Measurements from ENCODE around the gene PPP6R3.

Gene PPP6R3

DNA sequence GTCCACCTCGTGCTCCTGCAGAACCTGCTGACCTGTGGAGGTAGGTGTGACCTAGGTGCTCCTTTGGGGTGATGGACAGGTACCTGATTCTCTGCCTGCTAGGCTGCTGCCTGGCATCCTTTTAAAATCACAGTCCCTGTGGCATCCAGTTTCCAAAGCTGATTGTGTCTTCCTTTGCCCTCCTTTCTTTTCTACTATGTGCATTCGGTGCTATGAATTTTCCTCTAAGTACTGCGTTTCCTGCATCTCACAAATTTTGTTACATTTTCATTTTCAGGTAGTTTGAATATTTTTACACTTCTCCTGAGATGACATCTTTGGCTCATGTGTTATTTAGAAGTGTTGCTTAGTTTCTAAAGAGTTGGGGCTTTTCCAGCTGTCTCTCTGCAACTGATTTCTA lies 30.9 kb upstream of the PPP6R3 start:
- DNase-seq = no peak
- H3K79me2 ChIP-seq (ENCODE audit: insufficient read depth, low read length) = no peaks in the 10 kb centered on the region
- ATAC-seq (ENCODE audit: insufficient read depth, low read depth) = no peak
- no peak overlapping the region for H3K9ac ChIP-seq (ENCODE audit: low read depth, low read length)
- no peak overlapping the region for H3K27ac ChIP-seq (ENCODE audit: low read length)
- no peak overlapping the region for H2AFZ ChIP-seq (ENCODE audit: low read depth, low read length)
- no peak overlapping the region for H3K4me2 ChIP-seq (ENCODE audit: insufficient read depth, low read length)
- no peaks in the 10 kb centered on the region for H3K4me1 ChIP-seq (ENCODE audit: insufficient read depth, low read length)
- no peaks in the 10 kb centered on the region for H4K20me1 ChIP-seq (ENCODE audit: insufficient read depth, low read length)
- TF ChIP-seq EZH2 (IDR thresholded peaks at IDR 0.05; ENCODE audit: borderline replicate concordance, low read depth, low read length, severe bottlenecking) = no peak
- TF ChIP-seq, protein P1, sequence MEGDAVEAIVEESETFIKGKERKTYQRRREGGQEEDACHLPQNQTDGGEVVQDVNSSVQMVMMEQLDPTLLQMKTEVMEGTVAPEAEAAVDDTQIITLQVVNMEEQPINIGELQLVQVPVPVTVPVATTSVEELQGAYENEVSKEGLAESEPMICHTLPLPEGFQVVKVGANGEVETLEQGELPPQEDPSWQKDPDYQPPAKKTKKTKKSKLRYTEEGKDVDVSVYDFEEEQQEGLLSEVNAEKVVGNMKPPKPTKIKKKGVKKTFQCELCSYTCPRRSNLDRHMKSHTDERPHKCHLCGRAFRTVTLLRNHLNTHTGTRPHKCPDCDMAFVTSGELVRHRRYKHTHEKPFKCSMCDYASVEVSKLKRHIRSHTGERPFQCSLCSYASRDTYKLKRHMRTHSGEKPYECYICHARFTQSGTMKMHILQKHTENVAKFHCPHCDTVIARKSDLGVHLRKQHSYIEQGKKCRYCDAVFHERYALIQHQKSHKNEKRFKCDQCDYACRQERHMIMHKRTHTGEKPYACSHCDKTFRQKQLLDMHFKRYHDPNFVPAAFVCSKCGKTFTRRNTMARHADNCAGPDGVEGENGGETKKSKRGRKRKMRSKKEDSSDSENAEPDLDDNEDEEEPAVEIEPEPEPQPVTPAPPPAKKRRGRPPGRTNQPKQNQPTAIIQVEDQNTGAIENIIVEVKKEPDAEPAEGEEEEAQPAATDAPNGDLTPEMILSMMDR (IDR thresholded peaks at IDR 0.05; ENCODE audit: borderline replicate concordance, extremely low read depth, low read length, poor library complexity, severe bottlenecking) = no peak
- H3K36me3 ChIP-seq (ENCODE audit: insufficient read depth, low read length) = peaks cover 79% of the 10 kb centered on the region
- no peaks in the 10 kb centered on the region for H3K27me3 ChIP-seq (ENCODE audit: insufficient read depth, low read length, poor library complexity)
- H3K9me3 ChIP-seq (ENCODE audit: insufficient read depth, low read length, severe bottlenecking) = peaks cover 13% of the 10 kb centered on the region
- H3K4me3 ChIP-seq (ENCODE audit: low read depth in 1 of 2, low read length in 2 of 2) = no peak overlapping the region

DNA sequence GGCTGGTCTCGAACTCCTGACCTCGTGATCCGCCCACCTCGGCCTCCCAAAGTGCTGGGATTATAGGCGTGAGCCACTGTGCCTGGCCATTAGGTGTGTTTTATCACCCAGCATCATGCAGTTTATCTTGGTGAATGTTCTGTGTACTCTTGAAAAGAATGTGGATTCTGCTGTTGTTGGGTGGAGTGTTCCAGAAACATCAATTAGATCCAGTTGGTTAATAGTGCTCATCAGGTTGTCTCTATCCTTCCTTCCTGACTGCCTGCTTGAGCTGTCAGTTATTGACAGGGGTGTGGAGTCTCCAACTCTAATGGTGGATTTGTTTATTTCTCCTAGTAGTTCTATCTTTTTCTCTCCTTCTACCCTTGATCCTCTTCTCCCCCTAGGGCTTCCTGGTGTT lies 30.2 kb upstream of the PPP6R3 start:
- no peak overlapping the region for H3K9ac ChIP-seq (ENCODE audit: low read depth, low read length)
- no peak overlapping the region for H3K4me3 ChIP-seq (ENCODE audit: low read depth in 1 of 2, low read length in 2 of 2)
- DNase-seq (no peak), ATAC-seq (ENCODE audit: insufficient read depth, low read depth) (no peak)
- no peaks in the 10 kb centered on the region for H3K79me2 ChIP-seq (ENCODE audit: insufficient read depth, low read length)
- H3K27me3 ChIP-seq (ENCODE audit: insufficient read depth, low read length, poor library complexity) = no peaks in the 10 kb centered on the region
- no peak overlapping the region for H2AFZ ChIP-seq (ENCODE audit: low read depth, low read length)
- TF ChIP-seq, protein P1 (IDR thresholded peaks at IDR 0.05; ENCODE audit: borderline replicate concordance, extremely low read depth, low read length, poor library complexity, severe bottlenecking) = no peak
- no peak for TF ChIP-seq EZH2 (IDR thresholded peaks at IDR 0.05; ENCODE audit: borderline replicate concordance, low read depth, low read length, severe bottlenecking)
- H4K20me1 ChIP-seq (ENCODE audit: insufficient read depth, low read length) = no peaks in the 10 kb centered on the region
- peaks cover 13% of the 10 kb centered on the region for H3K9me3 ChIP-seq (ENCODE audit: insufficient read depth, low read length, severe bottlenecking)
- H3K27ac ChIP-seq (ENCODE audit: low read length) = no peak overlapping the region
- no peak overlapping the region for H3K4me2 ChIP-seq (ENCODE audit: insufficient read depth, low read length)
- no peaks in the 10 kb centered on the region for H3K4me1 ChIP-seq (ENCODE audit: insufficient read depth, low read length)
- H3K36me3 ChIP-seq (ENCODE audit: insufficient read depth, low read length) = peaks cover 79% of the 10 kb centered on the region

DNA sequence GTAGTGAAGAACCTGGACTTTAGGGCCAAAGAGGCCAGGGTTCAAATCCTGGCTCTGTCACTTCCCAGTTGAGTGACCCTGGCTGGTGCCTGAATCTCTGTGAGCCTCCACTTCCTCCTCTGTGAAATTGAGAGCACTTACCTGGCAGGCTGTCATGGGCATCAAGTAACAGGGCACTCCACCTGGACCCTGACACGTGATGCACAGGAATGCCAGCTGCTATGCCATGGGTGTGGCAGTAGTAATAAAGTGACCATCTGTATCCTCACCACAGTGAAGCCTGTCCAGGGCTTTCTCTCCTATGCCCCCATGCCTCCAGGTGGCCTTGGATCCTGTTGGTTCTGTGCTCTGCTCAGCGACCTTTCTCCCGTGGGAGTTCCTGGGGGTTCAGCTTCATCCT lies 29.8 kb upstream of the PPP6R3 start:
- TF ChIP-seq EZH2 (IDR thresholded peaks at IDR 0.05; ENCODE audit: borderline replicate concordance, low read depth, low read length, severe bottlenecking) = no peak
- TF ChIP-seq, protein P1 (IDR thresholded peaks at IDR 0.05; ENCODE audit: borderline replicate concordance, extremely low read depth, low read length, poor library complexity, severe bottlenecking) = no peak
- Histone ChIP-seq H3K4me3 (ENCODE audit: low read depth in 1 of 2, low read length in 2 of 2) (no peak overlapping the region), H3K9me3 (ENCODE audit: insufficient read depth, low read length, severe bottlenecking) (peaks cover 13% of the 10 kb centered on the region), H3K27me3 (ENCODE audit: insufficient read depth, low read length, poor library complexity) (no peaks in the 10 kb centered on the region), H3K79me2 (ENCODE audit: insufficient read depth, low read length) (no peaks in the 10 kb centered on the region), H3K9ac (ENCODE audit: low read depth, low read length) (no peak overlapping the region), H2AFZ (ENCODE audit: low read depth, low read length) (no peak overlapping the region), H4K20me1 (ENCODE audit: insufficient read depth, low read length) (no peaks in the 10 kb centered on the region), H3K4me2 (ENCODE audit: insufficient read depth, low read length) (no peak overlapping the region), H3K27ac (ENCODE audit: low read length) (no peak overlapping the region), H3K36me3 (ENCODE audit: insufficient read depth, low read length) (peaks cover 76% of the 10 kb centered on the region), H3K4me1 (ENCODE audit: insufficient read depth, low read length) (no peaks in the 10 kb centered on the region)
- DNase-seq (no peak), ATAC-seq (ENCODE audit: insufficient read depth, low read depth) (no peak)
